GM19455 (cell line): Measurements from ENCODE around the gene CHID1.

ENCODE experiments used
- ATAC-seq: cut with Tn5 transposase; IDR thresholded peaks from one replicate; pipeline ENCODE4 v1.9.1; 2021; ENCODE audit not compliant: unreplicated experiment

The CHID1 gene

GRCh38 chr11:837990-838307 lies 72.7 kb downstream of the CHID1 start:
- ATAC-seq, result no peak

DNA sequence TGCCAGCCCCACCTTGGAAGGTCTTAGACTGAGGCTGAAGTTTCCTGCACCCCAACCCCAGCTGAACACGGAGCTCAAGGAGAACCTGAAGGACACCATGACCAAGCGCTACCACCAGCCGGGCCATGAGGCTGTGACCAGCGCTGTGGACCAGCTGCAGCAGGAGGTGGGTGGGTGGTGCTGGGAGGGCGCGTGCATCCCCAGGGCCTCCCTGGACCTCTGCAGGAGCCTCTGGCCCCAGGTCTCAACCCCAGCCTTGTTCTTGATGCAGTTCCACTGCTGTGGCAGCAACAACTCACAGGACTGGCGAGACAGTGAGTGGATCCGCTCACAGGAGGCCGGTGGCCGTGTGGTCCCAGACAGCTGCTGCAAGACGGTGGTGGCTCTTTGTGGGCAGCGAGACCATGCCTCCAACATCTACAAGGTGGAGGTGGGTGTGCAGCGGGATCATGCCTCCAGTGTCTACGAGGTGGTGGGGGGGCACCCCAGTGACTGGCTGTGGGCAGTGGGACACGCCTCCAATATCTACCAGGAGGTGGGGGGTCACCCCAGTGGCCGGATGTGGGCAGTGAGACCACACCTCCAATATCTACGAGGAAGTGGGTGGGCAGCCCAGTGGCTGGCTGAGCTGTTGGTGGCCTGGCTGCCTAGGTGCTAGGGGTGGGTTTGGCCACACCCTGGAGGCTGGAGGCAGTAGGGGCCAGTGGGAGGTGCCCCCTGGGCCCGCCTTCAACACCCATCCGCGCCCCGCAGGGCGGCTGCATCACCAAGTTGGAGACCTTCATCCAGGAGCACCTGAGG lies 73.2 kb downstream of the CHID1 start:
- ATAC-seq, result no peak

DNA sequence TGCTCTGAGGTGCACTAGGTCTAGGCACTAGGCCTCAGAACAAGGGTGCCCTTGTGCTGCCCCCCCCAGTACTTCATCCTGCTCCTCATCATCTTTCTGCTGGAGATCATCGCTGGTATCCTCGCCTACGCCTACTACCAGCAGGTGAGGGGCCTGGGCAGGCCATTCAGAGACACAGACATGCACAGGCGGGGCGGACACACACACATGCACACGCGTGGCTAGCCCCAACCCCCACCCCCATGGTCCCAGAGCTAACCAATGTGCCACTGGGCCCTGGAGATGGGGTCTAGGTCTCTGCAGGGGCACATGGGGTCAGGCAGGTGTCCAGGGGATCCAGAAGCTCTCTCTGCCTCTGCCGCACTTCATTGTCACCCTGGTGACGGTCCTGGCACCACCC lies 73.9 kb downstream of the CHID1 start:
- no peak for ATAC-seq

DNA sequence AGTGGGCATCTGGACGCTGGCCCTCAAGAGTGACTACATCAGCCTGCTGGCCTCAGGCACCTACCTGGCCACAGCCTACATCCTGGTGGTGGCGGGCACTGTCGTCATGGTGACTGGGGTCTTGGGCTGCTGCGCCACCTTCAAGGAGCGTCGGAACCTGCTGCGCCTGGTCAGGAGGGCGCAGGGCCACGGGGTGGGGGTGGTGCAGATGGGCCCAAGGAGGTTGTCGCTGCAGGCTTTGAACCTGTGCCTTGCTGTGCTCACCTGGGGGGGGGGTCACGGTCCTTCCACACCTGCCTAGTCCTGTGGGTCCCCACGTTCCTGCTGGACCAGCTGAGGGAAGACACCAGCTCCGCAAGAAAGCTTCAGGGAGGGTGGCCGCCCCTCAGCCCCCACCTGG lies 74.3 kb downstream of the CHID1 start:
- no peak for ATAC-seq

GRCh38 chr11:834371-835316 lies 76.0 kb downstream of the CHID1 start:
- no peak for ATAC-seq

GRCh38 chr11:833849-834311 lies 76.7 kb downstream of the CHID1 start:
- no peak for ATAC-seq

- ATAC-seq, result no peak
Measured at GRCh38 chr11:833114-833791, 77.4 kb downstream of the CHID1 start.

- ATAC-seq, result no peak
Measured at GRCh38 chr11:832529-833113, 78.0 kb downstream of the CHID1 start, which contains the start of gene CD151. CD151 (plus strand) TSS chr11:832952; CDS start chr11:836070, 3,118 bp downstream.

GRCh38 chr11:831961-832528 lies 78.6 kb downstream of the CHID1 start:
- no peak for ATAC-seq

GRCh38 chr11:831118-831864 lies 79.3 kb downstream of the CHID1 start:
- ATAC-seq, result no peak

GRCh38 chr11:830295-831117 lies 80.1 kb downstream of the CHID1 start:
- ATAC-seq, result peak; percentile 38

DNA sequence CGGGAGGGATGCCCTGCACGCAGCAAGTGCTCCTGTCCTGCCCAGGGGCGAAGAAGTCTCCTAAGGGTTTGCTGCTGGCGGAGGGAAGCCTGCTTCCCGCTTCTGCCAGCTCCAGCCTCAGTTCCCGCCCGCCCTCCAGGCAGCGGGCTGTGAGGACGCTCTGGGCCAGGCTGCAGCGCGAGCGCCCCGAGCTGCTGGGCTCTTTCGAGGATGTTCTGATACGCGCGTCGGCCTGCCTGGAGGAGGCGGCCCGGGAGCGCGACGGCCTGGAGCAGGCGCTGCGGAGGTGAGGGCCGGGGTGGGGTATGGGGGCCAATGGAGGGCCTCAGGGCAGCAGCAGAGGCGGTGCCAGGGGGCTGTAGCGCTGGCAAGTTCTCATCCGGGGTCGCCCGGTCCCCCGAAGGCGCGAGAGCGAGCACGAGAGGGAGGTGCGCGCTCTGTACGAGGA lies 80.7 kb downstream of the CHID1 start:
- ATAC-seq, result no peak

DNA sequence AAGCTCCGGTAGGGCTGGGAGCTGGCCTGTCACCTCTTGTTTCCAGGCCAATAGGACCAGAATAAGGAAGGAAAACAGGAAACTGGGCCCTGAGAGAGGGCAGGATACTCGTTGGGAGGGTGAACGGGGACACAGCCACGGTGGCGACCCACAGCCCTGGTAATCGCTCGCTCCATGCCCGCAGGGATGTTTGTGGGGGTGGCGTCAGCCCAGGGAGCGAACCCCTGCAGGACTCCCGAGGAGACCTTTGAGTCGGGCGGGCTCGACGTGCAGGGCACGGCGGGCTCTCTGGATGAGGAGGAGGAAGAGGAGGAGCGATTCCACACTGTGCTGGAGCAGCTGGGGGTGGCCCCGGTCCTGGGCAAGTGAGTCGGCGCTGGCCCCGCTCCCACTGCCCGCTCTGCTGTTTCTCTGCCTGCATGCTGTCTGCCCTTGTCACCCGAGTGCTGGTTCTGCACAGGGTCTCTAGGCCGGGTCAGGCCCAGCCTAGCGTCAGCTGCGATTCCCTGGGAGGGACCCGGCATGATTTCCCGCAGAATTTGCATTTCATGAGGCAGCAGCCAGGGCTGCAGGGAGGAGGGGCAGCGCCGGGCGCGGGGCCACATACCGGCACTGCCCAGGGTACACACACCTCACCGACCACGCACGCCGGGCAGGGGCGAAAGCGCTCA lies 81.3 kb downstream of the CHID1 start:
- ATAC-seq, result no peak

DNA sequence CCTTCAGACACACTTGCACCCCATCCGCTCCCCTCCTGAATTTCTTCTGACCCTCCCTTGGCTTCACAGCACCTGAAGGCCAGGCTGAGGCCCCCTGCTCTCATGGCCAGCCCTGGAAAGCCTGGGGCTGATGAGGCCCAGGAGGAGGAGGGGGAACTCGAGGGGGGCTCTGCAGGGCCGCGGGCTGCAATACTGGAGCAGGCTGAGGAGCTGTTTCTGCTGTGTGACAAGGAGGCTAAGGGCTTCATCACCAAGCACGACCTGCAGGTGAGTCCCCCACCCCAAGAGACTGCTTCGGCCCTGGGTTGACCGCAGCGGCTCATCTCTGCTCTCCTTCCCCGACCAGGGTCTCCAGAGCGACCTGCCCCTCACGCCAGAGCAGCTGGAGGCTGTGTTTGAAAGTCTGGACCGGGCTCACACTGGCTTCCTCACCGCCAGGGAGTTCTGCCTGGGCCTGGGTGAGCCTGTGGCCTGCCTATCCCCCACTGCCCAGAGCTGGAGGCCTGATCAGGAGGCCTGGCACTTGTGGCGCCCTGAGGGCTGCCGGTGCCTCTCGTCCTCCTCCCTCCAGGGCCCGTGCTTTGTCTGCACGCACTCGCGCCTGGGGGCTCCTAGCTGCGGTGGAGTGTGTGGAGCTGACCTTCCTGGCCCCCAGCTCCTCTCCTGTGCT lies 82.0 kb downstream of the CHID1 start:
- ATAC-seq, result no peak

- no peak for ATAC-seq
Measured at GRCh38 chr11:827897-828192, 82.8 kb downstream of the CHID1 start, which contains the start of gene CRACR2B. CRACR2B (plus strand) TSS chr11:827919; CDS start chr11:828608, 689 bp downstream.

- ATAC-seq, result peak; percentile 36
Measured at GRCh38 chr11:827146-827896, 83.3 kb downstream of the CHID1 start.

DNA sequence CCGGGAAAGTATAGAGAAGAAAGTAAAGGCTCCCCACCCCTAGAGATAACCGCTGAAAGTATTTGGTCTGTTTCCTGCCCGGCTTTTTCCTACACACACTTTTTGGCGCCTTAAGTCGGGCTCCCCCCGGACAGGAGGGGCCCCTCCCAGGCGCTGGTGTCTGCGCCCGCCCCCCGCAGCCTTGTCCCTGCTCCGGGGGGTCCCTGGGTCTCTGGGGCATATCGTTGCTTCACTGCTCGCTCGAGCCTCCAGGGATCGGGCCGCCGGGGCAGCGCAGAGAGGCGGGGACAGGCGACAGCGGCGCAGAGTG lies 83.8 kb downstream of the CHID1 start:
- peak; percentile 13 for ATAC-seq
